SK-N-SH (cell line): ENCODE data around the gene TXNDC5. TPM values are rescaled to one million over a fixed set of nuclear protein-coding genes. Genes with fewer than 3 reads are reported as not detected.

Experiments used
- CTCF ChIA-PET: fragments of 300-600, 350-600 bp; formaldehyde crosslinking; extraction: SDS; loops from one replicate; lab custom pipeline; 2021; lab: Yijun Ruan, JAX
- POLR2A ChIA-PET: fragments of 350-600 bp; sonication (Branson Sonifier 250); formaldehyde crosslinking; extraction: SDS; loops from one replicate; lab custom pipeline; 2020; ENCODE audit warnings: antibody characterized with exemption, inconsistent platforms; lab: Yijun Ruan, JAX
- DNase-seq: peaks from one replicate; pipeline ENCODE4 v3.0.0; 2012
- H2AFZ ChIP-seq: fragments of 200-600 bp; sonication (generic); 2 replicates; pipeline ENCODE4 v1.8.1; 2016; ENCODE audit warnings: antibody characterized with exemption, mild to moderate bottlenecking, low read depth
- H3F3A ChIP-seq: fragments of 200-600 bp; sonication (generic); replicated peaks from 2 replicates; pipeline ENCODE3; 2016; ENCODE audit warnings: antibody characterized with exemption, mild to moderate bottlenecking; ENCODE audit not compliant: insufficient read depth
- H3K27ac ChIP-seq, 2 experiments: fragments of 200-500 bp in 1 of 2; fragments of 200-600 bp in 1 of 2; sonication (Bioruptor generic) in 1 of 2; sonication (generic), shearing (Covaris generic) in 1 of 2; 2 replicates each; pipeline versions ENCODE4 v1.5.1 to v1.6.1; 2014 to 2016; ENCODE audit warnings: low read depth in 2 of 2, inconsistent platforms in 1 of 2, low read length in 1 of 2, mild to moderate bottlenecking in 1 of 2, mixed read lengths in 1 of 2
- H3K27me3 ChIP-seq: fragments of 200-600 bp; sonication (generic), shearing (Covaris generic); 2 replicates; pipeline ENCODE4 v1.6.1; 2016; ENCODE audit warnings: mixed run types; ENCODE audit not compliant: insufficient read depth
- H3K36me3 ChIP-seq, 2 experiments: fragments of 200-500 bp in 1 of 2; fragments of 200-600 bp in 1 of 2; sonication (Bioruptor generic) in 1 of 2; sonication (generic) in 1 of 2; replicated peaks in 1 of 2; 2 replicates each; pipeline versions ENCODE3 to v1.5.1; 2014 to 2016; ENCODE audit warnings: low read length in 1 of 2, mild to moderate bottlenecking in 1 of 2; ENCODE audit not compliant: insufficient read depth in 2 of 2, control insufficient read depth in 1 of 2
- H3K4me1 ChIP-seq, 2 experiments: fragments of 200-500 bp in 1 of 2; fragments of 200-600 bp in 1 of 2; sonication (Bioruptor generic) in 1 of 2; sonication (generic), shearing (Covaris generic) in 1 of 2; 2 replicates each; pipeline versions ENCODE4 v1.5.1 to v1.6.1; 2014 to 2016; ENCODE audit warnings: low read depth in 1 of 2, low read length in 1 of 2, mixed run types in 1 of 2; ENCODE audit not compliant: insufficient read depth in 2 of 2, control insufficient read depth in 1 of 2
- H3K4me2 ChIP-seq: fragments of 200-600 bp; sonication (generic), shearing (Covaris generic); 2 replicates; pipeline ENCODE4 v1.6.1; 2017; ENCODE audit warnings: mixed run types
- H3K4me3 ChIP-seq, 2 experiments: fragments of 200-500 bp in 1 of 2; fragments of 200-600 bp in 1 of 2; sonication (Bioruptor generic) in 1 of 2; sonication (generic), shearing (Covaris generic) in 1 of 2; 2 replicates each; pipeline versions ENCODE4 v1.5.1 to v1.8.1; 2014 to 2016; ENCODE audit warnings: low read depth in 2 of 2, inconsistent platforms in 1 of 2, low read length in 1 of 2, mild to moderate bottlenecking in 1 of 2, mixed read lengths in 1 of 2, moderate library complexity in 1 of 2
- H3K79me2 ChIP-seq: fragments of 200-600 bp; sonication (generic); 2 replicates; pipeline ENCODE4 v1.8.1; 2017; ENCODE audit warnings: mild to moderate bottlenecking; ENCODE audit not compliant: insufficient read depth
- H3K9ac ChIP-seq: fragments of 200-600 bp; sonication (generic); 2 replicates; pipeline ENCODE4 v1.6.1; 2017; ENCODE audit warnings: mixed run types
- H3K9me2 ChIP-seq: fragments of 200-600 bp; sonication (generic); 2 replicates; pipeline ENCODE4 v1.6.1; 2017; ENCODE audit warnings: mixed run types
- H3K9me3 ChIP-seq: fragments of 200-600 bp; sonication (generic); 2 replicates; pipeline ENCODE4 v1.6.1; 2017; ENCODE audit warnings: mixed run types, mild to moderate bottlenecking, moderate library complexity
- H4K20me1 ChIP-seq: fragments of 200-600 bp; sonication (generic); 2 replicates; pipeline ENCODE4 v1.6.1; 2017; ENCODE audit warnings: mild to moderate bottlenecking, mixed run types; ENCODE audit not compliant: insufficient read depth
- ELF1 ChIP-seq: IDR thresholded peaks from 2 replicates; pipeline ENCODE4 v1.4.0; 2012
- EP300 ChIP-seq, 2 experiments: IDR thresholded peaks; 2 replicates each; pipeline versions ENCODE4 v1.4.0 to v1.6.1; 2012; ENCODE audit warnings: borderline replicate concordance in 1 of 2, low read depth in 1 of 2, low read length in 1 of 2
- GABPA ChIP-seq: IDR thresholded peaks from 2 replicates; pipeline ENCODE4 v1.4.0; 2012; ENCODE audit warnings: low read depth, mild to moderate bottlenecking
- GATA2 ChIP-seq: sonication (generic); formaldehyde crosslinking; IDR thresholded peaks from 2 replicates; pipeline ENCODE4 v1.5.0; 2020; ENCODE audit warnings: mild to moderate bottlenecking, missing genetic modification reagents
- JUND ChIP-seq: IDR thresholded peaks from 2 replicates; pipeline ENCODE4 v1.4.0; 2012
- MAX ChIP-seq: IDR thresholded peaks from 2 replicates; pipeline ENCODE4 v1.4.0; 2012; ENCODE audit warnings: low read depth
- MXI1 ChIP-seq: IDR thresholded peaks from 2 replicates; pipeline ENCODE4 v1.6.1; 2012; ENCODE audit warnings: mild to moderate bottlenecking, low read depth, low read length, improper control_type of control experiment
- NFIC ChIP-seq: IDR thresholded peaks from 2 replicates; pipeline ENCODE4 v1.4.0; 2012; ENCODE audit warnings: borderline replicate concordance
- RXRA ChIP-seq: IDR thresholded peaks from 2 replicates; pipeline ENCODE4 v1.4.0; 2012; ENCODE audit warnings: low read depth, mild to moderate bottlenecking, borderline replicate concordance
- SIN3A ChIP-seq: IDR thresholded peaks from 2 replicates; pipeline ENCODE4 v1.6.1; 2012; ENCODE audit warnings: low read depth, mild to moderate bottlenecking, low read length, moderate library complexity, borderline replicate concordance
- SMC3 ChIP-seq: IDR thresholded peaks from 2 replicates; pipeline ENCODE4 v1.6.1; 2012; ENCODE audit warnings: low read depth, low read length, improper control_type of control experiment
- TEAD4 ChIP-seq: IDR thresholded peaks from 2 replicates; pipeline ENCODE4 v1.4.0; 2012; ENCODE audit warnings: mild to moderate bottlenecking, borderline replicate concordance; ENCODE audit not compliant: insufficient read depth
- USF2 ChIP-seq: fragments of 150-350 bp; IDR thresholded peaks from 2 replicates; pipeline ENCODE4 v1.6.1; 2017; ENCODE audit warnings: antibody characterized with exemption, low read length, low read depth, borderline replicate concordance
- WGBS: methylation state at CpG from one replicate; pipeline ENCODE4 v1.1.6; 2017; ENCODE audit warnings: low lambda C conversion rate; 5-methylcytosine and 5-hydroxymethylcytosine counted together
- polyA plus RNA-seq, 3 experiments: library from polyadenylated mRNA; depleted of rRNA; stranded (reverse); fragments of >200 nt; gene quantifications; 2 replicates each; pipeline ENCODE4 v1.2.3, GENCODE V29; 2012

Gene TXNDC5
- polyA plus RNA-seq, 1 of the 3 experiments (the other 2 are of a cell fraction) = 187 TPM

GRCh38 chr6:7939184-7939863 is 28.7 kb upstream of the TXNDC5 start:
- Histone ChIP-seq H3K9me2 (no peaks in the 10 kb centered on the region), H3K4me2 (no peak overlapping the region), H3K9me3 (no peaks in the 10 kb centered on the region)
- TF ChIP-seq ELF1 (no peak), TEAD4 (no peak), JUND (no peak), MXI1 (no peak), SMC3 (no peak), MAX (no peak), GABPA (no peak), NFIC (no peak), EP300 (IDR thresholded peaks at IDR 0.05; ENCODE audit: borderline replicate concordance in 1 of 2, low read depth in 1 of 2, low read length in 1 of 2) (no peak)
- TF ChIP-seq, all 33 proteins: peak for 0
- H3K4me1 ChIP-seq = no peaks in the 10 kb centered on the region
- no peak overlapping the region for H2AFZ ChIP-seq
- ChIA-PET POLR2A (interaction anchor here (0.7 kb wide), 1 partner anchor 65 kb away, joined by 3 read pairs; no protein-coding TSS in a partner anchor), CTCF (interaction anchor here (0.8 kb wide), 1 partner anchor 12 kb away, joined by 4 read pairs; no protein-coding TSS in a partner anchor)
- H3K9ac ChIP-seq = no peak overlapping the region
- no peaks in the 10 kb centered on the region for H3K79me2 ChIP-seq
- H3K27ac ChIP-seq = no peak overlapping the region
- H4K20me1 ChIP-seq = no peaks in the 10 kb centered on the region
- H3K27me3 ChIP-seq = no peaks in the 10 kb centered on the region
- H3K4me3 ChIP-seq = no peak overlapping the region
- 69% methylated on average over 8 of the region's 11 CpGs for WGBS
- H3K36me3 ChIP-seq = no peaks in the 10 kb centered on the region
- DNase-seq = no peak
- H3F3A ChIP-seq = no peaks in the 10 kb centered on the region

GRCh38 chr6:7938562-7939183 is 28.1 kb upstream of the TXNDC5 start:
- no peaks in the 10 kb centered on the region for H3K4me1 ChIP-seq
- H3K9me3 ChIP-seq = no peaks in the 10 kb centered on the region
- no peak overlapping the region for H3K27ac ChIP-seq
- H3K36me3 ChIP-seq = no peaks in the 10 kb centered on the region
- H3K9me2 ChIP-seq = no peaks in the 10 kb centered on the region
- no peaks in the 10 kb centered on the region for H3K27me3 ChIP-seq
- no peaks in the 10 kb centered on the region for H3F3A ChIP-seq
- no peak overlapping the region for H3K9ac ChIP-seq
- H3K79me2 ChIP-seq = no peaks in the 10 kb centered on the region
- no peak for DNase-seq
- WGBS = 70% methylated on average over 4 of the region's 4 CpGs
- H2AFZ ChIP-seq = no peak overlapping the region
- H3K4me3 ChIP-seq = no peak overlapping the region
- ChIA-PET CTCF (no interaction called here), POLR2A (no interaction called here)
- H4K20me1 ChIP-seq = no peaks in the 10 kb centered on the region
- TF ChIP-seq GATA2 (CRISPR knock-in tag) = no peak
- no peak for TF ChIP-seq RXRA
- no peak for TF ChIP-seq SIN3A
- TF ChIP-seq USF2 = no peak
- no peak overlapping the region for H3K4me2 ChIP-seq
